ENCODE measurements around the gene FANK1.

The FANK1 gene

DNA sequence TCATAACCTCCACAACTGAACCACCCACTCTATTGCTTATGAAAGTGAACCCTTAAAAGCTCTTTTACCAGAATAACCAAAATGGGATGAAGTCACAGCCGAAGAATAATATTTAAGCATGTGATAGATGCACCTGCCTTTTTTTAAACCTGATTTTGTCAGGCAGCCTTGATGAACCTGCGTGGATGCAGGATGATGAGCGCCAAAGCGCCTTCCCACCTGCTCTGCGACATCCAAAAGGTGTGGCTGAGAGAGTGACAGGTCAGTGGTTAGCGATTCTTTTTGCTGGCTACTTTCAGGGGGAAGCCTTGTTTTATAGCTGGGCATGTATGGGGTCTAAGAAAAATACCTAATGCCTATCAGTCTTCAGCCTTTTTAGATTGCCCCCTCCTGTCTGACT lies 157.8 kb downstream of the FANK1 start:
- no peak overlapping the region for H3K9ac ChIP-seq (ENCODE audit: low read depth, low read length)
- no peaks in the 10 kb centered on the region for H3K9me3 ChIP-seq (ENCODE audit: control insufficient read depth, insufficient read depth, low read length)
- no peaks in the 10 kb centered on the region for H3K4me1 ChIP-seq (ENCODE audit: insufficient read depth, low read length)
- no peaks in the 10 kb centered on the region for H3K36me3 ChIP-seq (ENCODE audit: insufficient read depth, low read length)

DNA sequence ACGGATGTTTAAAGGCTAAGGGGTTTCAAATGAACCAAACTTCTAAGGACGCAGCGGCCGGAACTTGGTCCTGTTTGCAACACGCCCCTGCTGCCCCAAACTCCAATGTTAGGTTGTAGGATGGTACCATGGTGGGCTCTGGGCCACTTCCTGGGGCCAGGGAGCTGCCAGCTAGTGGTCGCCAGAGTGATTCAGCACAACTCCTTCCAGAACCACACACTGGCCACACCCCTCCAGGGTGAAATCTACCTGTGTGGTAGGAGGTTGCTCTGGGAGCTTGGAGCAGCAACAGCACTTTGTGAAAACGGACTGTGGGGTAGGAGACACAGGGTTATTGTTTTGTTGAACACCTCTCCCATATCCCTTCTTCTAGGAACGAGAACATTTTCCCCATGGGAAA lies 161.1 kb downstream of the FANK1 start:
- no peaks in the 10 kb centered on the region for H3K36me3 ChIP-seq (ENCODE audit: insufficient read depth, low read length)
- no peaks in the 10 kb centered on the region for H3K4me1 ChIP-seq (ENCODE audit: insufficient read depth, low read length)
- H3K9ac ChIP-seq (ENCODE audit: low read depth, low read length): no peak overlapping the region
- no peaks in the 10 kb centered on the region for H3K9me3 ChIP-seq (ENCODE audit: control insufficient read depth, insufficient read depth, low read length)

DNA sequence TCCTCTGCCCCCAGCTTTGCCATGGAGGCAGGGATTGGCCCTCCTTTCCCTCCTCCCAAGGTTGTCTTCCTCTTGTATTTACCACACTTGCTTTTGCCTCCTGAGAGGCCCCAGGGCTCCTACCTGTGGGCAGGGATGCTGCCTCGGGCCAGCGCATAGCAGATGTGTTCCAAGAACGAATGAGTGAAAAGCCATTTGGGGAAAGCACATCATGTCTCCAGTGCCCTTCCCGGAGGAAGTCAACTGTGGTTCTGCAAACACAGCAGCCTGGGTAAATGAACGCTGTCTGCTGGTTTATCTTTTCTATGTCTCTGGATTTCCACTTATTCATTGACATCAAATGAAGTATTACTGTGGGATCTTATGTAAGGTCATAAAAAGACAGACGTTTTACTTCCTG lies 161.7 kb downstream of the FANK1 start:
- Histone ChIP-seq H3K4me1 (ENCODE audit: insufficient read depth, low read length) (no peaks in the 10 kb centered on the region), H3K36me3 (ENCODE audit: insufficient read depth, low read length) (no peaks in the 10 kb centered on the region), H3K9me3 (ENCODE audit: control insufficient read depth, insufficient read depth, low read length) (no peaks in the 10 kb centered on the region), H3K9ac (ENCODE audit: low read depth, low read length) (no peak overlapping the region)

DNA sequence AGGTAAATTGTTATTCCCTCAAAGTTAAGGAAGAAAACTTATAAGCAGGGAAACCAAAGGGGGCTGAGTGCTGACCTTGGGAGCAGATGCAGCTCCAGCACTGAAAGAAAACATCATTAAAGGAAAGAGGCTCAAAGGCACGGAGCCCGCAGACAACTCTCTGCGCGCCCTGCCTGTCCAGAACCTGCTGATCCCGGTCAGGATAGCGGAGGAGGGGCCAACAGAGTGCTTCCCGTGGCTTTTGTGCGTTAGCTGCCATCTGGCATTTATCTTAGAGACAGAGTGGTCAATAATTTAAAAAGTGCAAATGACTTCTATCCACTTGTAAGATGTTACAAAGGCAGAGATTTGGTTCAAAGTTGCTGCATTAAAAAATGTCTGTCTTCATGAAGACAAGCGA lies 162.1 kb downstream of the FANK1 start:
- H3K9me3 ChIP-seq (ENCODE audit: control insufficient read depth, insufficient read depth, low read length): no peaks in the 10 kb centered on the region
- H3K36me3 ChIP-seq (ENCODE audit: insufficient read depth, low read length): no peaks in the 10 kb centered on the region
- H3K9ac ChIP-seq (ENCODE audit: low read depth, low read length): no peak overlapping the region
- no peaks in the 10 kb centered on the region for H3K4me1 ChIP-seq (ENCODE audit: insufficient read depth, low read length)
